ENCODE data around the gene ATP4B. TPM values are rescaled to one million over a fixed set of nuclear protein-coding genes. Genes with fewer than 3 reads are reported as not detected.

Gene ATP4B
- total RNA-seq, 1 experiment from 2014 or later, result not detected

GRCh38 chr13:113628291-113629270 lies 29.4 kb downstream of the ATP4B start:
- H2BK20ac ChIP-seq (ENCODE audit: low read depth, low read length, poor library complexity, severe bottlenecking), result no peak overlapping the region
- H2BK5ac ChIP-seq (ENCODE audit: insufficient read length, low read length), result no peak overlapping the region
- Mint-ChIP-seq H3K36me3 (ENCODE audit: insufficient read depth in 1 of 3, low read depth in 3 of 3) (peaks cover 51 to 89% (median 73%) of the 10 kb centered on the region in 3 experiments), H3K4me1 (0 out of 4 replicates have a peak, but pooled peaks cover 0 to 2% of the 10 kb centered on the region in 2 experiments), H3K9me3 (peaks cover 10% of the 10 kb centered on the region in 2 experiments; a peak in 4 of 5 replicates), H3K27me3 (ENCODE audit: low read depth) (no peaks in the 10 kb centered on the region), H3K4me3 (no peak overlapping the region), H3K27ac (peak overlapping the region; percentile 79 to 92 (median 84))
- no peak overlapping the region for H2BK12ac ChIP-seq (ENCODE audit: insufficient read length, low read depth, low read length)
- no peak for TF ChIP-seq CTCF (conservative IDR thresholded peaks at IDR 0.05)
- no peak overlapping the region for H3K4me2 ChIP-seq (ENCODE audit: insufficient read depth, insufficient read length, low read length)
- H3K23me2 ChIP-seq (ENCODE audit: insufficient read length, low read depth, low read length, poor library complexity, severe bottlenecking), result no peaks in the 10 kb centered on the region
- H3T11ph ChIP-seq (ENCODE audit: low read length), result no peak overlapping the region
- H3K27me3 ChIP-seq (ENCODE audit: insufficient read depth, low read length), result no peaks in the 10 kb centered on the region
- H3K14ac ChIP-seq (ENCODE audit: insufficient read depth, low read length), result no peak overlapping the region
- no peaks in the 10 kb centered on the region; the same call in 1 of the 2 replicates for H3K79me2 ChIP-seq (ENCODE audit: insufficient read depth, low read length)
- no peaks in the 10 kb centered on the region for H3K4me1 ChIP-seq (ENCODE audit: insufficient read depth, low read length)
- no CpG with 5 or more reads among the region's 30 CpGs for WGBS (ENCODE audit: extremely low coverage, insufficient read length, low lambda C conversion rate)
- H3K27ac ChIP-seq (ENCODE audit: insufficient read length, low read depth, low read length), result no peak overlapping the region
- H3K23ac ChIP-seq (ENCODE audit: insufficient read length, low read depth, low read length), result no peak overlapping the region
- H3K79me1 ChIP-seq (ENCODE audit: insufficient read depth, low read depth, low read length, poor library complexity, severe bottlenecking), result no peaks in the 10 kb centered on the region
- H3K9me3 ChIP-seq (ENCODE audit: control insufficient read depth, low read depth, low read length), result no peaks in the 10 kb centered on the region
- H4K91ac ChIP-seq (ENCODE audit: insufficient read length, low read depth, low read length), result no peak overlapping the region
- no peaks in the 10 kb centered on the region for H4K20me1 ChIP-seq (ENCODE audit: control insufficient read depth, insufficient read depth, insufficient read length)
- no peak overlapping the region for H2AK5ac ChIP-seq (ENCODE audit: insufficient read length, low read length)
- no peak overlapping the region for H3K56ac ChIP-seq (ENCODE audit: insufficient read length, low read depth, low read length)
- no peak overlapping the region for H4K5ac ChIP-seq (ENCODE audit: insufficient read length, low read depth, low read length)
- H2BK120ac ChIP-seq (ENCODE audit: low read depth, low read length, poor library complexity, severe bottlenecking), result no peak overlapping the region
- no peak overlapping the region for H4K8ac ChIP-seq (replicated peaks; ENCODE audit: insufficient read length, low read depth, low read length)
- H2AFZ ChIP-seq (ENCODE audit: low read length), result no peak overlapping the region
- H3K18ac ChIP-seq (ENCODE audit: insufficient read length, low read depth, low read length), result no peak overlapping the region
- no peak overlapping the region for H2BK15ac ChIP-seq (ENCODE audit: low read depth, low read length)
- DNase-seq, result no peak
- no peak overlapping the region for H3K4ac ChIP-seq (ENCODE audit: low read depth, low read length)
- no peak overlapping the region for H3K9ac ChIP-seq (ENCODE audit: extremely low read depth, insufficient read length, low read length)

Measured in H9 (cell line).